Measurements from ENCODE around the gene THUMPD3. TPM values are rescaled to one million over a fixed set of nuclear protein-coding genes. Genes with fewer than 3 reads are reported as not detected.

THUMPD3 gene
- total and polyA plus RNA-seq, 9 of the 15 experiments (the other 6 are each of a cell fraction or from before 2014, with no cell fraction given), result 58.3 to 132 (median 113) TPM

GRCh38 chr3:9361691-9362388 lies 1.0 kb upstream of the THUMPD3 start (continued):
- TF ChIP-seq, protein P1, sequence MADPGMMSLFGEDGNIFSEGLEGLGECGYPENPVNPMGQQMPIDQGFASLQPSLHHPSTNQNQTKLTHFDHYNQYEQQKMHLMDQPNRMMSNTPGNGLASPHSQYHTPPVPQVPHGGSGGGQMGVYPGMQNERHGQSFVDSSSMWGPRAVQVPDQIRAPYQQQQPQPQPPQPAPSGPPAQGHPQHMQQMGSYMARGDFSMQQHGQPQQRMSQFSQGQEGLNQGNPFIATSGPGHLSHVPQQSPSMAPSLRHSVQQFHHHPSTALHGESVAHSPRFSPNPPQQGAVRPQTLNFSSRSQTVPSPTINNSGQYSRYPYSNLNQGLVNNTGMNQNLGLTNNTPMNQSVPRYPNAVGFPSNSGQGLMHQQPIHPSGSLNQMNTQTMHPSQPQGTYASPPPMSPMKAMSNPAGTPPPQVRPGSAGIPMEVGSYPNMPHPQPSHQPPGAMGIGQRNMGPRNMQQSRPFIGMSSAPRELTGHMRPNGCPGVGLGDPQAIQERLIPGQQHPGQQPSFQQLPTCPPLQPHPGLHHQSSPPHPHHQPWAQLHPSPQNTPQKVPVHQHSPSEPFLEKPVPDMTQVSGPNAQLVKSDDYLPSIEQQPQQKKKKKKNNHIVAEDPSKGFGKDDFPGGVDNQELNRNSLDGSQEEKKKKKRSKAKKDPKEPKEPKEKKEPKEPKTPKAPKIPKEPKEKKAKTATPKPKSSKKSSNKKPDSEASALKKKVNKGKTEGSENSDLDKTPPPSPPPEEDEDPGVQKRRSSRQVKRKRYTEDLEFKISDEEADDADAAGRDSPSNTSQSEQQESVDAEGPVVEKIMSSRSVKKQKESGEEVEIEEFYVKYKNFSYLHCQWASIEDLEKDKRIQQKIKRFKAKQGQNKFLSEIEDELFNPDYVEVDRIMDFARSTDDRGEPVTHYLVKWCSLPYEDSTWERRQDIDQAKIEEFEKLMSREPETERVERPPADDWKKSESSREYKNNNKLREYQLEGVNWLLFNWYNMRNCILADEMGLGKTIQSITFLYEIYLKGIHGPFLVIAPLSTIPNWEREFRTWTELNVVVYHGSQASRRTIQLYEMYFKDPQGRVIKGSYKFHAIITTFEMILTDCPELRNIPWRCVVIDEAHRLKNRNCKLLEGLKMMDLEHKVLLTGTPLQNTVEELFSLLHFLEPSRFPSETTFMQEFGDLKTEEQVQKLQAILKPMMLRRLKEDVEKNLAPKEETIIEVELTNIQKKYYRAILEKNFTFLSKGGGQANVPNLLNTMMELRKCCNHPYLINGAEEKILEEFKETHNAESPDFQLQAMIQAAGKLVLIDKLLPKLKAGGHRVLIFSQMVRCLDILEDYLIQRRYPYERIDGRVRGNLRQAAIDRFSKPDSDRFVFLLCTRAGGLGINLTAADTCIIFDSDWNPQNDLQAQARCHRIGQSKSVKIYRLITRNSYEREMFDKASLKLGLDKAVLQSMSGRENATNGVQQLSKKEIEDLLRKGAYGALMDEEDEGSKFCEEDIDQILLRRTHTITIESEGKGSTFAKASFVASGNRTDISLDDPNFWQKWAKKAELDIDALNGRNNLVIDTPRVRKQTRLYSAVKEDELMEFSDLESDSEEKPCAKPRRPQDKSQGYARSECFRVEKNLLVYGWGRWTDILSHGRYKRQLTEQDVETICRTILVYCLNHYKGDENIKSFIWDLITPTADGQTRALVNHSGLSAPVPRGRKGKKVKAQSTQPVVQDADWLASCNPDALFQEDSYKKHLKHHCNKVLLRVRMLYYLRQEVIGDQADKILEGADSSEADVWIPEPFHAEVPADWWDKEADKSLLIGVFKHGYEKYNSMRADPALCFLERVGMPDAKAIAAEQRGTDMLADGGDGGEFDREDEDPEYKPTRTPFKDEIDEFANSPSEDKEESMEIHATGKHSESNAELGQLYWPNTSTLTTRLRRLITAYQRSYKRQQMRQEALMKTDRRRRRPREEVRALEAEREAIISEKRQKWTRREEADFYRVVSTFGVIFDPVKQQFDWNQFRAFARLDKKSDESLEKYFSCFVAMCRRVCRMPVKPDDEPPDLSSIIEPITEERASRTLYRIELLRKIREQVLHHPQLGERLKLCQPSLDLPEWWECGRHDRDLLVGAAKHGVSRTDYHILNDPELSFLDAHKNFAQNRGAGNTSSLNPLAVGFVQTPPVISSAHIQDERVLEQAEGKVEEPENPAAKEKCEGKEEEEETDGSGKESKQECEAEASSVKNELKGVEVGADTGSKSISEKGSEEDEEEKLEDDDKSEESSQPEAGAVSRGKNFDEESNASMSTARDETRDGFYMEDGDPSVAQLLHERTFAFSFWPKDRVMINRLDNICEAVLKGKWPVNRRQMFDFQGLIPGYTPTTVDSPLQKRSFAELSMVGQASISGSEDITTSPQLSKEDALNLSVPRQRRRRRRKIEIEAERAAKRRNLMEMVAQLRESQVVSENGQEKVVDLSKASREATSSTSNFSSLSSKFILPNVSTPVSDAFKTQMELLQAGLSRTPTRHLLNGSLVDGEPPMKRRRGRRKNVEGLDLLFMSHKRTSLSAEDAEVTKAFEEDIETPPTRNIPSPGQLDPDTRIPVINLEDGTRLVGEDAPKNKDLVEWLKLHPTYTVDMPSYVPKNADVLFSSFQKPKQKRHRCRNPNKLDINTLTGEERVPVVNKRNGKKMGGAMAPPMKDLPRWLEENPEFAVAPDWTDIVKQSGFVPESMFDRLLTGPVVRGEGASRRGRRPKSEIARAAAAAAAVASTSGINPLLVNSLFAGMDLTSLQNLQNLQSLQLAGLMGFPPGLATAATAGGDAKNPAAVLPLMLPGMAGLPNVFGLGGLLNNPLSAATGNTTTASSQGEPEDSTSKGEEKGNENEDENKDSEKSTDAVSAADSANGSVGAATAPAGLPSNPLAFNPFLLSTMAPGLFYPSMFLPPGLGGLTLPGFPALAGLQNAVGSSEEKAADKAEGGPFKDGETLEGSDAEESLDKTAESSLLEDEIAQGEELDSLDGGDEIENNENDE (IDR thresholded peaks at IDR 0.05; ENCODE audit: low read depth, low read length), result no peak
- TF ChIP-seq, protein P2, sequence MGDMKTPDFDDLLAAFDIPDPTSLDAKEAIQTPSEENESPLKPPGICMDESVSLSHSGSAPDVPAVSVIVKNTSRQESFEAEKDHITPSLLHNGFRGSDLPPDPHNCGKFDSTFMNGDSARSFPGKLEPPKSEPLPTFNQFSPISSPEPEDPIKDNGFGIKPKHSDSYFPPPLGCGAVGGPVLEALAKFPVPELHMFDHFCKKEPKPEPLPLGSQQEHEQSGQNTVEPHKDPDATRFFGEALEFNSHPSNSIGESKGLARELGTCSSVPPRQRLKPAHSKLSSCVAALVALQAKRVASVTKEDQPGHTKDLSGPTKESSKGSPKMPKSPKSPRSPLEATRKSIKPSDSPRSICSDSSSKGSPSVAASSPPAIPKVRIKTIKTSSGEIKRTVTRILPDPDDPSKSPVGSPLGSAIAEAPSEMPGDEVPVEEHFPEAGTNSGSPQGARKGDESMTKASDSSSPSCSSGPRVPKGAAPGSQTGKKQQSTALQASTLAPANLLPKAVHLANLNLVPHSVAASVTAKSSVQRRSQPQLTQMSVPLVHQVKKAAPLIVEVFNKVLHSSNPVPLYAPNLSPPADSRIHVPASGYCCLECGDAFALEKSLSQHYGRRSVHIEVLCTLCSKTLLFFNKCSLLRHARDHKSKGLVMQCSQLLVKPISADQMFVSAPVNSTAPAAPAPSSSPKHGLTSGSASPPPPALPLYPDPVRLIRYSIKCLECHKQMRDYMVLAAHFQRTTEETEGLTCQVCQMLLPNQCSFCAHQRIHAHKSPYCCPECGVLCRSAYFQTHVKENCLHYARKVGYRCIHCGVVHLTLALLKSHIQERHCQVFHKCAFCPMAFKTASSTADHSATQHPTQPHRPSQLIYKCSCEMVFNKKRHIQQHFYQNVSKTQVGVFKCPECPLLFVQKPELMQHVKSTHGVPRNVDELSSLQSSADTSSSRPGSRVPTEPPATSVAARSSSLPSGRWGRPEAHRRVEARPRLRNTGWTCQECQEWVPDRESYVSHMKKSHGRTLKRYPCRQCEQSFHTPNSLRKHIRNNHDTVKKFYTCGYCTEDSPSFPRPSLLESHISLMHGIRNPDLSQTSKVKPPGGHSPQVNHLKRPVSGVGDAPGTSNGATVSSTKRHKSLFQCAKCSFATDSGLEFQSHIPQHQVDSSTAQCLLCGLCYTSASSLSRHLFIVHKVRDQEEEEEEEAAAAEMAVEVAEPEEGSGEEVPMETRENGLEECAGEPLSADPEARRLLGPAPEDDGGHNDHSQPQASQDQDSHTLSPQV (IDR thresholded peaks at IDR 0.05), result peak; percentile 84
- TF ChIP-seq RBM39 (optimal IDR thresholded peaks at IDR 0.05; ENCODE audit: low read depth, low read length) (peak; percentile 21), SRF (CRISPR knock-in tag; IDR thresholded peaks at IDR 0.05) (0 out of 4 replicates have a peak, but pooled peaks of 1 of the 2 experiments have one; percentile 25), NR2C1 (IDR thresholded peaks at IDR 0.05) (no peak), NR2C1 (tag; IDR thresholded peaks at IDR 0.05) (peak; percentile 34; the same call in 1 of the 2 replicates), MEF2D (tag; conservative IDR thresholded peaks at IDR 0.05; ENCODE audit: low read depth) (0 out of 2 replicates have a peak, but pooled peaks have one; percentile 11), ATF7 (IDR thresholded peaks at IDR 0.05) (peak; percentile 46), FOXK2 (conservative IDR thresholded peaks at IDR 0.05 in 1 of 2, IDR thresholded peaks at IDR 0.05 in 1 of 2; ENCODE audit: low read depth in 2 of 2) (no peak)
- TF ChIP-seq, protein P3, sequence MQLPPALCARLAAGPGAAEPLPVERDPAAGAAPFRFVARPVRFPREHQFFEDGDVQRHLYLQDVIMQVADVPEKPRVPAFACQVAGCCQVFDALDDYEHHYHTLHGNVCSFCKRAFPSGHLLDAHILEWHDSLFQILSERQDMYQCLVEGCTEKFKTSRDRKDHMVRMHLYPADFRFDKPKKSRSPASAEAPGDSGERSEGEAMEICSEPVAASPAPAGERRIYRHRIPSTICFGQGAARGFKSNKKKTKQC (CRISPR knock-in tag; IDR thresholded peaks at IDR 0.05), result no peak
